NK-92 (cell line): ENCODE data around the gene FOXJ3.

Experiments used
- DNase-seq: peaks from one replicate; lab custom pipeline; 2025; ENCODE audit not compliant: unreplicated experiment; lab: John Stamatoyannopoulos, UW

Gene FOXJ3

DNA sequence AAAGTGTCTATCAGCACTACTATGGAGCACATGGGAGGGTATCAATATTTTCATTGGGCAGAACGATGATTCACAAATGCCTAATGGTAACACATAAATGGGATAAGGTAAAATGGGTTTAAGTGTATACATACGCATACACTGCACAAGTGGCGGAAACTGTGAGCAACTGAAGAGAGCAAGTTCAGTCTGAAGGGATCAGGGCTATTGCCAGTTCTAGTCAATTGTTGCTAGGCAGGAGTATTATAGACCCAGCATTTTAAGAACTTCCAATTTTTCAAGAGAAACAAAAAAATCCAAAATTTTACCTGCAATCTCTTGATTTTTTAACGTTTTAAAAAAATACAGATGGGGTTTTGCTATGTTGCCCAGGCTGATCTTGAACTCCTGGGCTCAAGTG, 23.1 kb downstream of the FOXJ3 start:
- no peak for DNase-seq

DNA sequence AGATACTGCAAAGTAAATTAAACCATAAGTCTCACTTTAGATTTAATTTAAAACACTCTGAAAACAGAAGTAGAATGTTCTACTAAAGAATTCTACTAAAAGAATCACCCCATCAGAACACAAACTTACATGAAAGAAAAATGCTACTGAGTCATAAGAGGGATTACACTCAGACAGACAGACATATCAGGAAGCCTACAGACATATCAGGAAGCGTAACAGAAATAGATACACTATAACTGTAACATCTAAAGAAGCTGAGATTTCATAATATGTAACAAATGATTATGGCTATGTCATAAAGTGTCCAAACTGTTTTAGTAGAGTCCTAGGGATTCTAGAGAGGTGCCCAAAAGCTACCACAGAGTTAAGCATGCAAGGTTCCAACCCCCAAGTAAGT, 23.9 kb downstream of the FOXJ3 start:
- DNase-seq, result no peak

- DNase-seq, result no peak
Measured at GRCh38 chr1:42306977-42307376, 28.1 kb downstream of the FOXJ3 start.

- no peak for DNase-seq
Measured at GRCh38 chr1:42305639-42306038, 29.4 kb downstream of the FOXJ3 start.

DNA sequence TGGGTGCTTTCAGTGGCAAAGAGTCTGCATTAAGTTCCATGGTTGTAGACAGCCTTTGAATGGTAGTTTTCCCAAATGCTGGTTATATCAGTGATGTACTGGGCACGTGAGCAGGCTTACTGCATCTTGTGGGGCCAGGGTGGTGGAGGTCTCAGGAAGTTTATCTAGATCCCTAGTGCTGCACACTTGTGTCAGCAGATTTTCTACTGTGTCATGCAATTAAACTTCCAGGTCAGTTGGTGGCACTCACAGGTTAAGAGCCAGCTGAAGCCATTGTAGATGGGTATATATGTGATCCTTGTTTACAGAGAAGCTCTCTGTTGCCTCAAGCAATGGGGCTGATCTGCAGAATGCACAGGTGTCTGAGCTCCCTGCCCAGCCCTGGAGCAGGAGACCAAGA, 33.0 kb downstream of the FOXJ3 start:
- DNase-seq, result no peak

DNA sequence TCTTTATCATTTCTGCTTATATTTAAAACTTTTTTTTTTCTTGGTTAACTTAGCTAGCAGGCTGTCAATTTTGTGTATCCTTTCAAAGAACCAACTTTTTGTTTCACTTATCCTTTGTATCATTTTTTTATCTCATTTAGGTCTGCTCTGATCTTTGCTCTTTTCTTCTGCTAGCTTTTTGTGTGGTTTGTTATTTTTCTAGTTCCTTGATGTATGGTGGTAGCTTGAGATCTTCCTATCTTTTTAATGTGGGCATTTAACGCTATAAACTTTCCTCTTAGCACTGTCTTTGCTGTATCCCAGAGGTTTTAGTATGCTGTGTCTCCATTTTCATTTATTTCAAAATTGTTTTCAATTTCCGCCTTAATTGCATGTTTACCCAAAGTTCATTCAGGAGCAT, 36.5 kb downstream of the FOXJ3 start:
- no peak for DNase-seq

GRCh38 chr1:42295816-42296215, 39.2 kb downstream of the FOXJ3 start:
- DNase-seq, result no peak

GRCh38 chr1:42290130-42290529, 44.9 kb downstream of the FOXJ3 start:
- no peak for DNase-seq

DNA sequence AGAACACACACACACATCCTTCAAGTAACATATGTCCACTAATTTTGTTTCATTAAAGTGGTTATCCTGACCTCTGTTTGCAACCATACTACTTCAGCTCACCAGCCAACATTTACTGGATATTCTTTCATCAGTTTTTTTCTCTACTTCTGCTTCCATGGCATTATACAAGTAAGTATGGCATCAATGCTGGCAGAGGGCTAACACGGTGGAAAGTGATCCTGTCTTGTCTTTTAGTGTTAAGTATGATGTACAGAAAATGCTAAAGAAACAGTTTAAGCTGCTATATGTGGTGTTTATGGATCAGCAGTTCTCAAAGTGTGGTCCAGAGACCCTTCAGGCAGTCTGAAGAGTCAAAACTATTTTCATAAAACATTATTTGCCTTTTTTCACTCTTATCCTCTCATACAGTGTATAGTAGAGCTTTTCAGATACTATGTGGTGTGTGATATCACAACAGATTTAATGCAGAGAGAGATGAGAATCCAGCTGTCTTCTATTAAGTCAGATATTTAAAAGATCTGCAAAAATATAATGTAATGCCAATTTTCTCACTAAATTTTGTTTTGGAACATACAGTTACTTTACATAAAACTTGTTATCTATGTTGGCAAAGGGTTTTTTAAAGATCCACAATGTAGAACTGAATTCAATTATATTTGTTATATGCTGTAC, 46.6 kb downstream of the FOXJ3 start:
- no peak for DNase-seq

GRCh38 chr1:42282867-42283583, 52.0 kb downstream of the FOXJ3 start:
- no peak for DNase-seq

GRCh38 chr1:42282024-42282579, 52.9 kb downstream of the FOXJ3 start:
- DNase-seq, result no peak

- DNase-seq, result no peak
Measured at GRCh38 chr1:42280821-42281220, 54.2 kb downstream of the FOXJ3 start.

- DNase-seq, result no peak
Measured at GRCh38 chr1:42279055-42279454, 56.0 kb downstream of the FOXJ3 start.

GRCh38 chr1:42272920-42273319, 62.1 kb downstream of the FOXJ3 start:
- no peak for DNase-seq

GRCh38 chr1:42267904-42268303, 67.1 kb downstream of the FOXJ3 start:
- no peak for DNase-seq

GRCh38 chr1:42266253-42267135, 68.5 kb downstream of the FOXJ3 start:
- DNase-seq, result no peak

DNA sequence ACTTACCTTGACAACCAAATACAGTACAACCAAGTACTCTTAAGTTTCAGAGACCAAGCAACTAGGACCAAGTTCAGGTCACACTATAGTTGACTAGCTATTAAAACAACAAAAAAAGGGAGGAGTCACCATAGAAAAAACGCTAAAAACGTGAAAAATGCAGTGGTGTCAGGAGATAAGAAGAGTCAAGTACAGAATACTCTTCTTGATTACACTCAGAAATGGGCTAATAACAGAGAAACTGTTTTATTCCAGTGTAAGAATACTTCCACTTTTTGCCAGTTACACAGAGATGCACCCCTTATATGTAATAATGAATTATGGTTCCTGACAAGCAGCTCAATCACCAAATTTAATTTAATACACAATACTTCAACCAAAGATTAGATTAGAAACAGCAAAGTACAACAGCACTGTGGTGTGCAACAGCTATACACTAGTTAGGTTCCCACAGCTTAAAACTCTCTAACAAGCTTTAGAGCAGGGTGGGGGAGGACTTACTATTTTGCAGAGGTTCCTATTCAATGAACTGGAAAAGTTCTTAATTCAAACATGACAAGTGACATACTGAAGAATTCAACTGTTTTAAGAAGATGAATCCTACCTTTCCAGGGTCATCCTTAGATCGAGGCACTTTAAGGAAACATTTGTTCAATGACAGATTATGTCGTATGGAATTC, 70.4 kb downstream of the FOXJ3 start:
- DNase-seq, result no peak

DNA sequence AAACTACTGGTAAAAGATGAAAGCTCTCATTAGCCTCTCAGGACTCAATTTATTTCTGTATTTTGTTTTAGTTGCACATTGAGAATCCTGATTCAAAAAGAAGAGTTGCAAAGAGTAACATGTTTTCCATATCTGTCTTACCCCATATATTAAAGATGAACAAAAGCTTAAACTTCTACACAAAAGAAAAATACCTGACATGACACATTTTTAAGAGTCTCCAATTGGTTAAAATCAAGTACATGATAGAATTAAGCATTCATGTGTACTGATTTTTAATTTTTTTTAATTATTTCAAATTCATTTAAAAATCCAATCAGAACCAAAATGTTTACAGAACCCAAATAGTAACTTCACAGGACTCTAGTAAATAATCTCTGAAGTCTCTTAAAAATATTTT, 72.0 kb downstream of the FOXJ3 start:
- DNase-seq, result no peak

GRCh38 chr1:42260376-42261070, 74.5 kb downstream of the FOXJ3 start:
- no peak for DNase-seq

DNA sequence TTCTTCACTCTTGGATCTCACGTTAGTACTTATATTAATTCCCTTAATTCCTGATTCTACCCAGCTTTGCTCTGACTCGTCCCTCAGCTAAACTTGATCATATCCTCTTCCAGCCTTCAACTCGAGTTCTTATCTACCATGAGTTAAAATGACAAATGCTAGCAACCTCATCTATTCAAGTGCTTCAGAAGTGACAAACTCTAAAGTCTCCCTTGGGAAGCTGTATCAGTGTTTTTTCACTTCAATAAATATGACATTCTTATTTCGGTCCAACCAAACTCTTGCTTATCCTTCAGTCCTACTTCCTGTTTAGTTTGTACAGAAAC, 75.3 kb downstream of the FOXJ3 start:
- no peak for DNase-seq
